SKM-1 (cell line): ENCODE measurements around the gene DELE1.
A peak's percentile ranks its signal among the peaks of the same experiment; 100 is the strongest.
"Not testable (repeated sequence)": the region's sequence is repeated elsewhere in the genome, so short reads cannot be mapped to it uniquely, and the experiment has no call there.

Source experiments
- DNase-seq: peaks from one replicate; lab custom pipeline; 2025; ENCODE audit not compliant: unreplicated experiment; lab: John Stamatoyannopoulos, UW

Gene DELE1

GRCh38 chr5:141920771-141921170 is 2.9 kb upstream of the DELE1 start:
- DNase-seq: no peak

DNA sequence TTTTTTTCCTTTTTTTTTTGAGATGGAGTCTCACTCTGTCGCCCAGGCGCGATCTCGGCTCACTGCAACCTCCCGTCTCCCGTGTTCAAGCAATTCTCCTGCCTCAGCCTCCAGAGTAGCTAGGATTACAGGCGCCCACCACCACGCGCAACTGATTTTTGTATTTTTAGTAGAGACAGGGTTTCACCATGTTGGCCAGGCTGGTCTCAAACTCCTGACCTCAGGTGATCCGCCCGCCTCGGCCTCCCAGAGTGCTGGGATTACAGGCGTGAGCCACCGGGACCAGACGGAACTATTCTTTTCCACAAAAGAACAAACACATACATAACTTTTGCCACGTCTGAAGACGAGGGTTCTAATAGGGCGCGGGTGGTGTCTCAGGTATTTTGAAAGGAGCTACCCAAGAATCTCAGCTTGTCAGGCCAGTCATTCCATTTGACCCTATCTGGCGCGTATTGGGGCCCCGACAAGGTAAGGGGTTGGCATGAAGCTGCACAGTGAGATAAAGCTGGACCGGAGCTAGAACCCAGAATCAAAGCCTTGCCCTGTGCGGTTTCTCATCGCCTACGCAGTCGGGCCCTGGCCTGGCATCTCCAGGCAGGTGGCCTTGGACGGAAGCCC is 734 bp upstream of the DELE1 start:
- DNase-seq: not testable (repeated sequence)

GRCh38 chr5:141926434-141926833 is 2.8 kb downstream of the DELE1 start:
- DNase-seq: no peak

DNA sequence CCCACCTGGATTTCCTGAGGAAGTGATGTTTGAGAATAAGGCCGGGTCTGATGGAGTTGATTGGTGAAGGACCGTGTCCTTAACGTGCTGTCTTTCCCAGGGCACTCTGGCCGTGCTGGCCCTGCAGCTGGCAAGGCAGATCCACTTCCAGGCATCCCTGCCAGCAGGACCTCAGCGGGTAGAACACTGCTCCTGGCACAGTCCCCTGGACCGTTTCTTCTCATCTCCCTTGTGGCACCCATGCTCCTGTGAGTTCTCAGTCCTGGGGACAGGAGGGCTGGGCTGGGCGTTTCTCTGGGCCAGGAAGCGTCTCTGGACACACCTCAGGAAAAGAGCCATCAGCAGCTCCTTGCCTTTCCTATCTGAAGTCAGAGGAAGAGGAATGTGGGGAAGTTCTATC is 4.4 kb downstream of the DELE1 start:
- DNase-seq: no peak

DNA sequence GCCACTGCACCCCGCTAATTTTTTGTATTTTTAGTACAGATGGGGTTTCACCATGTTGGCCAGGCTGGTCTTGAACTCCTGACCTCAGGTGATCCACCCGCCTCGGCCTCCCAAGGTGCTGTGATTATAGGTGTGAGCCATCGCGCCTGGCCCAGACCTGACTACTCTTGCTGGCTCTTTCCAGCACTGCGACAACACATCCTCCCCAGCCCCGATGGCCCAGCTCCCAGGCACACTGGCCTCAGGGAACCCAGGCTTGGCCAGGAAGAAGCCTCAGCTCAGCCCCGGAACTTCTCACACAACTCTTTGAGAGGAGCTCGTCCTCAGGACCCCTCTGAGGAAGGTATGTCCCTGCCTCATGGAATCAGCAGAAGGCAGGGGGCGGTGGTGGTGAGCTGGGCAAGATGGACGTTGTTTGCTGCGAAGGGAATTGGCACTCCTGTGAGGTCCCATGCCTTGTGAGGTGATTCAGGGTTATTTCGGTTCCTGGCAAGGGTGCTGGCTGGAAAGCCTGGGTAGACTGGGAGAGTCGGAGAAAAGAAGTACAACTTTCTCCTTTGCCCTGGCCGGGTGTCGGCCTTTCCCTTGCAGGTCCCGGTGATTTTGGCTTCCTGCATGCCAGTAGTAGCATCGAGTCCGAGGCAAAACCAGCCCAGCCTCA is 5.9 kb downstream of the DELE1 start:
- no peak for DNase-seq

GRCh38 chr5:141931694-141932093 is 8.0 kb downstream of the DELE1 start:
- no peak for DNase-seq

DNA sequence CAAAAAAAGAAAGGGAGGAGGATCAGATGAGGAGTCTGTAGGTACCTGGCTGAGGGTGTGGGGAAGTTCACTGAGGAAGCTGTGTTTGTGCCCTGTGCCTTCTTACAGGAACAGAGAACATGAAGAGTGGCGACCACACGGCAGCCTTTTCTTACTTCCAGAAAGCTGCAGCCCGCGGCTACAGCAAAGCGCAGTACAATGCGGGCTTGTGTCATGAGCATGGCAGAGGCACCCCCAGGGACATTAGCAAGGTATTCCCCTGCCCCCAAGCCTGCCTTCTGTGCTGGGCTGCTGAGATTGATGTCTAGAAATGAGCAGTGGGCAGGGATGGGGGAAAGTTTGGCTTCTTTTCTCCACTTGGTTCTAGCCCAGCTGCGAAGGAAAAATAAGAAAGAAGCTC is 9.5 kb downstream of the DELE1 start:
- no peak for DNase-seq

- DNase-seq: no peak
These were observed 10.6 kb downstream of the DELE1 start for GRCh38 chr5:141934099-141934844.

DNA sequence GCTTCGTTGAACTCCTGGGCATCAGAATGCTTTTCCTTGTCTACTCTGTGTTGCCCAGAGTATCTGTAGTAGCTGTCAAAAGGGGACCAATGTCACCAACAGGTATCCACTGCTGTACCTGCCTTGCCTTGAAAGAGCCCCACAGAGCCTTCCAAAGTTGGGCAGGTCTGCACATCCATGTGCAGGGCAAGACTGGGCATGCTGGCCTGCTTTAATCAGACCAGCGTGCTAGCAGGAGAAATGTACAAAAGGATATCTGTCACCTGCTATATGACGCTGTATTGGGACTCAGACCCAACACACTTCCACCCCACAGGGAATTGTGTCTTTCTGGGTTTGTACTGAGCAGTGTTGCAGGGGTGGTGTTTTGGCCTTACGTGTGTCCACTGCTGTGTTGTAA is 11.9 kb downstream of the DELE1 start:
- DNase-seq: no peak

GRCh38 chr5:141940695-141941271 is 17.1 kb downstream of the DELE1 start:
- no peak for DNase-seq

DNA sequence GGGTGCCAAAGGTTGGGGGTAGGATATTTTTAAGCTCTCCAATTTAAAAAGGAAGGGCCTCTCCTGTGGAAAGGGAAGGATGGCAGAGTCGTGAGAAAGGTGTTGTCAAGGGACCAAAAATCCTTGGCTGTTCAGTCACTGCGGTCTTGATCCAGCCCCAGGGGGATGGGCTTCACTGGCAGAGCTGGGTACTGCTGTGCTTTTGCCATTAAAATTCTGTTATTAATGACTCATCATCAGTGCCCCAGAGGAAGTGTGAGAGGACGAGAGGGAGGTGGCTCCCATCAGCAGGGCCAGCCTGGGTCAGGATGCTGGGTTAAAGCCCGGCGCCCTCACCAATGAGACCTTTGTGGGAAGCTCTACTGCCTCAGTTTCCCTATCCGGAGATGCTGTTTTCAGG is 17.6 kb downstream of the DELE1 start:
- DNase-seq: no peak

DNA sequence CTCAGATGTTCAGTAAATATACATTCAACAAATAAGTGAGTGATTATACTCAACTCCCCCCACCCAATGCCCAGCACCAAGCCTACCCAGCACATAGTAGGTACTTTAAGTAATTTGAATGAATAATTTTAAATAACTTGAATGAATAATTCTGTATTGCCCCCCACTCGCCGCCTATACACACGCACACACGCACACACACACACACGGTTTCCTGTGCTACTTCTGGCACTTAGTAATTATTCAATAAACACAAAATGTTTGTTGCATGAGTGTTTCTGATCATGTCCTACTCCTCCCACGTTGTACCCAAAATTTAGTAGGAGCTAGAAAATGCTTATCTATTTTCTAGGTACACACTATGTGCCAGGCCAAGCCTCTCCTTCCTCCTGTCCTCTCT is 18.1 kb downstream of the DELE1 start:
- no peak for DNase-seq

DNA sequence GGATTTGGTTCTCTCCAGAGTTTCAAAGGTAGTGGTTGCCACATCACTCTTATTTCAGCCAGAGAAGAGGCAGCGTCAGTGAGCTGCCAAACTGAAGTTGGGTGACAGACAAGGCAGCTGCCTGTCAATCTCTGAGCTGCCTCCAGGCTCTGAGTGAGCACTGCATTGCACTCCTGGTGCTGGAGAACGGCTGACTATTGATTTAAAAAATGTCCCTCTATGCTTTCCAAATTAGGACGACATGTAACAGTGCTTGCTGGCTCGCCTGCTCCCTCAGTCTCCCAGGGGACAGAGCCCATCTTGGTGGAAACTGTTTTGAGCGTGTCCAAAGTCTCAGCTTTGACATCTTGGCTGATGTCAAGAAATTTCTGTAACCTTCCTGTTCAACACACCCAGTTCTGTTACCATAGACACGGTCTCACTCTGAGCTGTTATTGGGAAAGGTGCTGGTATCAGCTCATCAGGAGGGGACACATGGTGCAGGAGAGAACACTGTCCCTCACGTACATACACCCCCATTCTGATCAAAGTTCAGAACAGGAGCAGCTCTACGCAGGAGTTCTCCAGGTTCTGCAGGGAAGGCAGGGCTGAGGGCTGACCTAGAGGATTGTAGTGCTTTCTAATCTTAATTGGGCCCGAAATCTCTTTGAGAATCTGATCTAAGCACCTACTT is 18.6 kb downstream of the DELE1 start:
- no peak for DNase-seq

DNA sequence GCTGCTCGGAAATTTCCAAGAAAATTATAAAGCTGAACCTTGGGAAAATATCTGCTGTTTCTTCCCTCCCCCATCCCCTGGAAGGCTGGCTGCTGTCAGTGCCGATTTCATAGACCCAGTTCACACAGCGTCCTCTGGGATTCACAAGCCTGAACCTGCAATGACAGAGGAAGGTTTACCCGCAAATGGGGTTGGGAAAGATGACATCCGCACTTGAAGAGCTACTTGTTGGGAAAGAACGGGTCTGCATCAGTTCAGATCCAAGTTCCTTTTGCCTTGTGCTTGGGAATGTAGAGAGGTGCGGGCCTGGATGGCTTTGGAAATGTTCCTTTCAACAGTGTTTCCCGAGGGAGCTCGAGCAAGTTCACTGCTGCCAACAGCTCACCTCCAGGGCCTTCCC is 20.4 kb downstream of the DELE1 start:
- no peak for DNase-seq

DNA sequence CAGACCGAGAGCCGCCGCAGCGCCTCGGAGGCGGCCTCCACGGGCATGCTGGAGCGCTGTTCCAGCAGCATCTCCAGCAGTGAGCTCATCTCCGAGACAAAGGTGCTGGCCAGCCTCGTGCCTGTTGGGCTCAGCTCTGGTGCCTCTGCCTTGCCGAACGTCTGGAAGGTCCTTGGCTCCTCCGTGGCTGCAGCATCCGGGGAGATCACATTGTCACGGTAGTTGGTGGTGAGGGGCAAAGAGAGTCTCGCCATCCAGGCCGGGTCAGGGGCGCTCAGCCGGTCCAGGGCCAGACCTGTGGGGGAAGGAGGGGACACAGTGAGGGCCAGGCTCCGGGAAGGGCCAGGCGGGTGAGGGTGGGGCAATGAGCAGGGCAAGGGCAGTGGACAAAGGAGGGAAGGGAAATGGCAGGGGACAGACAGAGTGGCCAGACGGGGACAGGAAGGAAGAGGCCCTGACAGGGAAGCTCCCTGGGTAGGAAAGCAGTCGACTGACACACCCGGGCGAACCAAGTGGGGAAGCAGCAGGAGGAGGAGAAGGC is 21.9 kb downstream of the DELE1 start:
- DNase-seq: peak; percentile 32

DNA sequence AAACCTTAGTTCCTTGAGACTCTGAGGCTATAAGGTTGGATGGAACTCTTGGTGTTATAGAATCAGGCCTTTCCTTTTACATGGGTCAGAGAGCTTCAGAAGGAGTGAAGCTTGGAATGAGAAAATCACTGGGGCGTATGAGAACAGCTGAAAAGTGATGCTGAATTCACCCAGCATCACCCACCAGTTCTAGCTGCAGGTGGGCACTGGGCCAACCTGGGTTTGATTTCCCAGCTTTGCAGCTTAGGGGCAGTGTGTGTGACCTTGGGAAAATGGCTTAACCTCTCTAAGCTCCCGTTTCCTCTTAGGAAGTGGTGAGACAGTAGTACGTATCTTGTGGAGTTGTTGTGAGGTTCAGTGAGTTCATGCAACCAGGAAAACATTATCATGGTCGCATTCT is 23.6 kb downstream of the DELE1 start:
- no peak for DNase-seq

- no peak for DNase-seq
These were observed 25.1 kb downstream of the DELE1 start for GRCh38 chr5:141948812-141949211.

DNA sequence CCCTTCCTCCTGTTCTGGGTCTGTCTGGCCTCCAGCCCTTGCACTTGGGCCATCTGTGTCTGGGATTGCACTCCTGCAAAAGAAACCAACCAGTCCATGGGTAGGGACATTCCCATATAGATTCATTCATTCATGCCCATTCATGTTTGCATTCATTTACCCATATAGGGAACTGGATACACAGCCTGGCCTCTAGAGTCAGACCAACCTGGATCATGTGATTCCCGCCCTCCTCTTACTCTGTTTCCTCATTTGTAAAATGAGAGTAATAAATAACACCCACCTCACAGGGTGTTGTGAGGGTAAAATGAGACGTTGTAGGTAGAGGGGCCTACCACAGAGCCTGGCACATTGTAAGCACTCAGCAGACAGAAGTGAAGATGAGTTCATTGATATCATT is 25.8 kb downstream of the DELE1 start:
- no peak for DNase-seq

GRCh38 chr5:141950207-141951005 is 26.7 kb downstream of the DELE1 start:
- DNase-seq: no peak

GRCh38 chr5:141951332-141951781 is 27.7 kb downstream of the DELE1 start:
- DNase-seq: no peak
